ENCODE data around the gene HM13. TPM values are rescaled to one million over a fixed set of nuclear protein-coding genes. Genes with fewer than 3 reads are reported as not detected.
"Not testable (repeated sequence)": the region's sequence is repeated elsewhere in the genome, so short reads cannot be mapped to it uniquely, and the experiment has no call there.

Gene HM13
- polyA plus RNA-seq, 4 donors: 127 to 152 (median 141) TPM

DNA sequence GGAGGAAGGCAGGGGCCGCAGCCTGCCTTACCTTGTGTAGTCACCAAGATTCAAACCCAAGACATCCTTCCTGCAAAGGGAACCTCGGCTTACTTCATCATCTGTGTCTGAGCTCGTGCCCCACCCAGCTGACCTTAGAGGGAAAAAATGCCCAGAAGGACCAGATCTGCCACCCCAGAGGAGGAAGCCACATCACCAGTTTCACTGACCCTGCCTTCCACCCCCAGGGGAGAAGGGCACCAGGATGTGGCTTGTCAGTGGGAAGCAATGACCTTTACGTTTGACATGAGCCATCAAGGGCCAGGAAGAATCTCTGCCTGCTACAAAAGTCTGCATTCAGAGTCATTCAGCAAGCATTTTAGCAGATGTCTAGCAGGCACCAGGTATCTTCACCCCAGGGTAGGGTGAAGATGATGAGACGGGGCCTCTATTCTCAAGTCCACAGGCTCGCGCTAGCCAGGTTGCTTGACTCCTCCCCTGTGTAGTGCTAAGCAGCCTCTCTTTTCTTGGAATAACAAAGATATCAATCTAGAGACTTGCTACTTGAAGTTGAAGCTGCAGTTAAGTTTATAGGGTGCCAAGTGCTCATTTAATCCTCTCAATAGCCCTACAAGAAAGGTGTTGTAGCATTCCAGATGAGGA lies 28.1 kb downstream of the HM13 start:
- no peak for DNase-seq (ENCODE audit: low read depth in 4 of 4, low spot score in 3 of 4)

DNA sequence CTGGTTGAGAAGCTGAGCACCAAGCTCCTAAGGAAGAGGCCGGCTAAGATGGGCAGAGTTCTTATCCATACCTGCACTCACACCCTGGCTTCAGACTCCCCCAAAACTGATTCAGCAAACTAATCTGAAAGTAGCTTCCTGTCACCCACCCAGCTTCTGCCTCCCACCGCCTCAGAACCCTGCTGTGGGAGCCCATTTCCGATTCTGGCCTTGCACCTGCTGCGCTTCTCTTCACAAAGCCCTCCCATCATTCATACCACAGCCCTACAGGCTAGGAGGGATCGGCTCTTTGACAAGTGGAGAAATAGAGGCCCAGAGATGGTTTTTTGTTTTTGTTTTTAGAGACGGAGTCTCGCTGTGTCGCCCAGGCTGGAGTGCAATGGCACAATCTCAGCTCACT lies 28.7 kb downstream of the HM13 start:
- no peak for DNase-seq (ENCODE audit: low read depth in 4 of 4, low spot score in 3 of 4)

DNA sequence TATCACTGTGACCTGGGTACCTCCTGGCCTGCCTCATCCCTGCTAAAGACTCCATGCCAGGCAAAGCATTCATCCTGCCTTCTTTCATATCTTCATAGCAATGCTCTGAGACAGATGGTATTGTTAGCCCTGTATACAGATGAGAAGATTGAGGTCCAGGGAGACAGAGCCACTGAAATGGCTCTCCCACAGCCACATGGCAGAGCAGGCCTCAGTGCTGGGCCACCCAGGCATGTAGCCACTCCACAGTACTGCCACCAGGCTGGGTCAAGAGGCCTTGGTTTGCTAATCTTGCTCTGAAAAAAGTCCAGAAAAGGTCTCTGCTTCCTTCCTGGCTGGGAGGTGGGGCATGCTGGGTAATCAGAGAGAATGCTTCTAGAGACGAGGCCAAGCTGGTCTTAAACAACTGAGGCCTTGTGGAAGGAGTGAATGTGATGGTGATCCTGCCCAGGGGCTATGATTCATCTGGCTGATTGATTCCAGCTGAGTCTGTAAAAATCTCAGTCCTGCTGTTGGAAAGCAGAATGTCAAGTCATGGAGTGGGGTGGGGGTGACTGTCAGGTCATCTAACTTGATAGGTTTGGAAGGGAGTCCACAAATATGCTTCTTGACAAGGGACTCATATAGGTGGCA lies 29.8 kb downstream of the HM13 start:
- no peak for DNase-seq (ENCODE audit: low read depth in 4 of 4, low spot score in 3 of 4)

DNA sequence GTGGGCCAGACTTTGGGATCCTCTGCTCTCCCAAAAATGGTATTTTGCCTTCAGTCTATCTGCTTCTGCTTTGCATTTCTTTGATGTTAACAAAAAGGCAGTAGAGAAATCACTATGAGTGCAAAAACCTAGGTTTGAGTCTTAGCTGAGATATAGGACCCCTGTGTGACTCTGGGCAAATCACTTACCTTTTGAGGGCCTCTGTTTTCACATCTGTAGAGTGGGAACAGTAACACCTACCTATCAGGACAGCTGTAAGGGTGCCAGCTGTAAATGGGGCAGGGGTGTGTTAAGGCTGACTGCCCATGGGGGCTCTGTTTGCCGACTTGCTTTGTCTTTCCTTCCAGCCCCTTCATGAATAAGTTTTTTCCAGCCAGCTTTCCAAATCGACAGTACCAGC lies 30.4 kb downstream of the HM13 start:
- DNase-seq (ENCODE audit: low read depth in 4 of 4, low spot score in 3 of 4): no peak

DNA sequence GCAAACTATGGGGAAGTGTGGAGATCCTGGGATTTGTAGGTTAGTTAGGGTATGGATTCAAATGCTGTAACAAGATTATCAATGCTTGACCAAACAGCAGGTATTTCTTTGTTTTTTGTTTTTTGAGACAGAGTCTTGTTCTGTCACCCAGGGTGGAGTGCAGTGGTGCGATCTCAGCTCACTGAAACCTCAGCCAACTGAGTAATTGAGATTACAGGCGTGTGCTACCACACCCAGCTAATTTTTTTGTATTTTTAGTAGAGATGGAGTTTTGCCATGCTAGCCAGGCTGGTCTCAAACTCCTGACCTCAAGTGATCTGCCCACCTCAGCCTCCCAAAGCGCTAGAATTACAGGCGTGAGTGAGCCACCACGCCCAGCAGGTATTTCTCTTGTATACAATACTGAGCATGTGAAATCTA lies 31.4 kb downstream of the HM13 start:
- not testable (repeated sequence) for DNase-seq (ENCODE audit: low read depth in 4 of 4, low spot score in 3 of 4)

DNA sequence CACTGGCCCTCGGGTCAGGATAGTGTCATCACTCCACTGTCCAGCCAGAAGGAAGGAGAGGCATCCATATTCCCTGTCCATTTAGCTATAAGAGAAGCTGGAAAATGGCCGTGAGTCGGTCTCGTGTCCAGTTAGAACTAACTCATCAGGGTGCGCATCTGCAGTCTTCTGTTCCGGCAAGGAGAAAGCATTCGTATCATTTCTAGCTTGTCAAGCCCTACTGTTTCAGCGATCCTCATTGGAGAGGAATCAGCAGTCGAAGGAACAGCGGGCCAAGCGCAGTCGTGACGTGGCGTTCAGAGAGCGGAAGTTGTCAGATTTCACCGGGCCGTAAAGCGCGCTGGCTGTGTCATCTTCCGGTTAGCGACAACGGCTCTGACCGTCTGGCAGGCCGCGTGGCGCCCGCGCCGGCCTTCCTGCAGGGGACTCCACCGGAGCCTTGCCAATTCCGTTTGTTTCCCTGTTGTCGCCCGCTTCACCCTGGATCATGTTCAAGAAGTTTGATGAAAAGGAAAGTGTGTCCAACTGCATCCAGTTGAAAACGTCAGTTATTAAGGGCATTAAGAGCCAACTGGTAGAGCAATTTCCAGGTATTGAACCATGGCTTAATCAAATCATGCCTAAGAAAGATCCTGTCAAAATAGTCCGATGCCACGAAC lies 32.9 kb downstream of the HM13 start:
- DNase-seq (ENCODE audit: low read depth in 4 of 4, low spot score in 3 of 4): peak in 3 of 4 donors; percentile 73 to 82 (median 79)

DNA sequence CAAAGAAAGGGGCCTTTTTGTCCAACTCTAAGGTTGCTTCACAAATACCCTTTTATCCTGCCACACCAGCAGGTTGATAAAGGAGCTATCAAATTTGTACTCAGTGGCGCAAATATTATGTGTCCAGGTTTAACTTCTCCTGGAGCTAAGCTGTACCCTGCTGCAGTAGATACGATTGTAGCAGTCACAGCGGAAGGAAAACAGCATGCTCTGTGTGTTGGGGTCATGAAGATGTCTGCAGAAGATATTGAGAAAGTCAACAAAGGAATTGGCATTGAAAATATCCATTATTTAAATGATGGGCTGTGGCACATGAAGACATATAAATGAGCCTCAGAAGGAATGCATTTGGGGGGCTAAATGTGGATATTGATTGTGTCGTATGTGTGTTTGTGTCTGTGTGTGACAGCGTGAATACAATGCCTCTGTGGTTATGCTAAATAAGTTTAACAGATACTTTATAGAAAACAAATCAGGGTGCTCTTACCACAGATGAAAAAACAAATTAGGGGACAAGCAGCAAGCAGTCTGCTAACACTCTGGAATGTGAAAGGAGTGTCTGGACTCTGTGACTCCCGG lies 33.6 kb downstream of the HM13 start:
- no peak for DNase-seq (ENCODE audit: low read depth in 4 of 4, low spot score in 3 of 4)

DNA sequence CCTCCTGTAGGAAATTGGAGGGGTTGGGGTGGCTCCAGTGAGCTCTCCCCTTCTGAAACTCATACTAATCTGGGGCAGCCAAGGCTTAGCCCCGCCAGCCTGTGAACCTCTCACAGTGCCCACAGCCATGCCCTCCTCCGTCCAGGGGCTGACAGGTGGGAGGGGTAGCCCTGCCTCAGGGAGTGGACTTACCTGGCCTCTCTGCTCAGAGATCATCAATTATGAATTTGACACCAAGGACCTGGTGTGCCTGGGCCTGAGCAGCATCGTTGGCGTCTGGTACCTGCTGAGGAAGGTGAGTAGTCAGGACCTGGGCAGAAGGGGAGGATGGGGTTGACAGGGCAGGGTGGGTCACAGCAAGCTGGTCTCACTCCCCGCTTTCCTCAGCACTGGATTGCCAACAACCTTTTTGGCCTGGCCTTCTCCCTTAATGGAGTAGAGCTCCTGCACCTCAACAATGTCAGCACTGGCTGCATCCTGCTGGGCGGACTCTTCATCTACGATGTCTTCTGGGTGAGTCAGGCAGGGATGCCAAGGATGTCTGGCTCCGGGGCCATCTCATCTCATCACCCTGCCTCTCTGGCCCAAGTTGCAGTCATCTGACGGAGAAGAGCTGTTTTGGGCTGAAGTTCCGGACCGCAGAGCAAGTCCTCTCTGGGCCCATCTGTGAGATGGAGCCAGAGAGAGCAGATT lies 34.7 kb downstream of the HM13 start:
- no peak for DNase-seq (ENCODE audit: low read depth in 4 of 4, low spot score in 3 of 4)

DNA sequence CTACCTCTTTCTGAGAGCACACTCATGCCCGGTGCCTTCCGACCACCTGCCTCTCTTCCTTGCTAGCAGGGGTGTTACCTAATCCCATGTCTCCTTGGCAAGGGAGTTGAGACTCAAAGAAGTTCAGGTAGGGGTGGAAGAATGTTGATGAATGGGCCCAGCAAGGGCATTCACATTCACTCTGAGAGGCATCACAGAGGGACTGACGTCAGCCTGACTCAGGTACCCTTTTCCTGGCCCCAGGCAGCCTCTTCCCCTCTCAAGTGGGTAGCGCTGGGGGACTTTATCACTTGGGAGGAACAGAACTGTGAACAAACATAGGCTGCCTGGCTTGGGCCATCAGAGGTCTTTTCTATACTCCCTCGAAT lies 35.3 kb downstream of the HM13 start:
- no peak for DNase-seq (ENCODE audit: low read depth in 4 of 4, low spot score in 3 of 4)

DNA sequence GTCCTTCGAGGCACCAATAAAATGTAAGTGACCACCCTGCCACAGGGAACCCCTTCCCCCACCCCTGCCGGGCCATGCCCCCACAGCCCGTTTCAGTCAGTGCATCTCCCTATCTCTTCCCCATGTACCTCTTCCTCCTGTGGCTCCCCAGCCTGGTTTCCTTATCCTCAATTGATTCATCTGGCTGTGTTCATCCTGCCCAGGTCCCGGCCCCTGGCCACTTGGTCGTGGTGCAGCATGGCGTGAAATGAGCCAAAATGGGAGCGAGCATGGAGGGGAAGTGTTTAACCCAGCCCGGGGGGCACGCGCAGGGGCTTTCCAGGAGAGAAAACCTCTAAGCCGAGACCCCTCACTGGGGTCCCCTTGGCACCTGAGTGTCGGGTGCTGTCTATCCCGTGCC lies 35.9 kb downstream of the HM13 start:
- DNase-seq (ENCODE audit: low read depth in 4 of 4, low spot score in 3 of 4): no peak

DNA sequence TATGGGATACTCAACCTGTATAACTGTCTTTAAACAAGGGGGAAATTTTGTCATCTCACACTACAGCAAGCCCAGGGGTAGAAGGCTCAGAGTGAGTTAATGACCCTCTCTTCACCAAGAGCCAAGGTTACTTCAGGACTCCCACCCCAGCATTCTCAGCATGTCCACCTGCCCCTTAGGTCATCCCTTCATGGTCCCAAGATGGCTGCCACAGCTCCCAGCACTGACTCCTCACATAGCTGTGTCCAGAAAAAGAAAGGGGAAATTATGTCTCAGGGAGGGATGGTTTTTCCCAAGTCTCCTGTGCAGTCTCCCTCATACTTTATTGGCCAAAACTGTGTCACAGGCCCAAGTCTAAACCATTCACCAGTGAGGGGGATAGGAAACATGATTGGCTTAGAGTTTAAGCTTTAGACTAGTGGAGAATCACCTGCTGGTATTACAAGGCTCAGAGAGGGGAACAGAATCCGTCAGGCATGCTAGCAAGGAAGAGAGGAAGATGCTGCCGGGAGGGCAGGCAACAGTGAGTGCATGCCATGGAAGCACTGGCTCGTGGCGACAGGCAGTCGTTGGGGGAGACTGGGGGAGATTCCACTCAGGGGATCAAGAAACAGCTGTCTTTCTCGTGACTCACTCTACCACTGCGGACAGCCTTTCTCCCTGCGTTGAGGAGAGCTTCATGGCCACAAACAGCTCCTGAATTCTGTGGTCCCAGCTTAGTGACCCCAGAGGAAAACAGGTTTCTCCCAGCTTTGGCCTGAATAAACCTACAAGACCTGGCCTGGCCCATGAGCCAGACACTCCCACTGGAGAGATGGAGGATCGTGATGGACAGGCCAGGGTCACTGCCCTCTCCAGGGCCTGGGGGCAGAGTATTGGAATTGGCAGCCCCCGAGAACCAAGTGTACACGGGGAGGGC lies 37.2 kb downstream of the HM13 start:
- DNase-seq (ENCODE audit: low read depth in 4 of 4, low spot score in 3 of 4): no peak

DNA sequence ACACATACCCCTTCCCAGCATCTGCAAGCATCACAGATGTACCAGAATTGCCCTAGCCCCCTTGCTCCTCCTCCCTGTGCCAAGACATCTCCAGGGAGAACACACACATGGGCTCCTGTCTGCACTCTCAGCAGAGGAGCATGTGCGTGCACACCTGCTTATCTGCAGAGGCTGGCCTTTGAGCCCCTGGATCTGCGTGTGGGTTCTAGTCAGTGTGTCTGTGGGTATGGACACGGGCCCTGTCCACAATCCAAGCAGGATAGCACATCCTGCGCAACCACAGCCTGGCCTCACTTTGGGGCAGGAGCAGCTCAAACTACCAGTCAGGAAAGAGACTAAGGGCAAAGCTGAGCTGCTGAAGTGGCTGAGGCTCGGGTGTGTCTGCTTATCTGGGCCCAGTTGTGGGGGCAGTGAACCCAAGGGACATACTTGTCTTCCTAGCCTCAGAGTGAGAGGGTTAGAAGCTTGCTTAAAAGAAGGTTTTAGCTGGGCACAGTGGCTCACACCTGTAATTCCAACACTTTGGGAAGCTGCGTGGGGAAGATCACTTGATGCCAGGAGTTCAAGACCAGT lies 41.0 kb downstream of the HM13 start:
- no peak for DNase-seq (ENCODE audit: low read depth in 4 of 4, low spot score in 3 of 4)

DNA sequence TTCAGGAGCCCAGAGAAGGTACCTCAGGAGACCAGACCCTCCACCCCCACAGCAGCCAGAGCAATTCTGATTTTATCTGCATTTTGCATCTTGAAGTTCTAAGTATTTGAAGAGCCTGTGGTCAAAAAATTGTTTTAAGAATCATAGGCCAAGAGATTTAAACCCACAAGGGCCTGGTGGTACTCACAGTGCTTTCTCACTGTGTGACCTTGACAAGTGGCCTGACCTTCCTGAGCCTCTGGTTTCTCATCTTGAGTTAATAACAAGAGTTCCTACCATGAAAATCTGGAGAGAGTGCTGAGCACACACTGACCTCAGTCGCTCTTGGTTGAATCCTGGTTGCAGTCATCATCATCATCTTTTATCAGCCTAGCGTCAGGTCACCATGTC lies 45.5 kb downstream of the HM13 start:
- DNase-seq (ENCODE audit: low read depth in 4 of 4, low spot score in 3 of 4): no peak

DNA sequence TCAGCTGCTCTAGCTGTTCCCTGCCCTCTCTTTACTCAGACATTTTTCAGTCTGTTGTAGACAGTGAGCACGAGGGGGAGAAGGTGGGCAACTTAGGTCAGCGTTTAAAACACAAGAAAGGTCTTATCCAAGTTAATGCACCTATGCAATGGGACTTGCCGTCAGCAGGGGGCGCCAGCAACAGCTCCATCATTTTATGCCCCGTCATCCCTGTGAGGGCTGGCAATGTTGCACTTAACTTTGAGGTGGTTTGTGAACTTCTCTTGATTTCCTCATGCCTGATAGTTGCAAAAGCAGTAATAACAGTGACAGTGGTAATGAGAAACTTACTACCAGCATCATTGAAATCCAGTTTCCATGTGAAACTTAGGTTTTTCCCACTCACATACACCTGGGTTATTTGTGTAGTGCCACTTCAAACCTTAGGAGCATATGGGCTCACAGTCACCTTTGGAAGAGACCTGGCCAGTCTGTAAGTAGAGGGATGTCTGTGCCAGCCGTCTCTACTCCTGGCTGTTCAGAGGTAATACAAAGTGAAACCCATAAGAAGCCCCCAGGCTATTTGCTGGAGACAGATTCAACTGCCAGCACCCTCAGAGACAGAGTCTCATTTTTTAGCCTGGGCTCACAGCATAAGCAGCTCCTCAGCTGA lies 46.0 kb downstream of the HM13 start:
- DNase-seq (ENCODE audit: low read depth in 4 of 4, low spot score in 3 of 4): no peak

DNA sequence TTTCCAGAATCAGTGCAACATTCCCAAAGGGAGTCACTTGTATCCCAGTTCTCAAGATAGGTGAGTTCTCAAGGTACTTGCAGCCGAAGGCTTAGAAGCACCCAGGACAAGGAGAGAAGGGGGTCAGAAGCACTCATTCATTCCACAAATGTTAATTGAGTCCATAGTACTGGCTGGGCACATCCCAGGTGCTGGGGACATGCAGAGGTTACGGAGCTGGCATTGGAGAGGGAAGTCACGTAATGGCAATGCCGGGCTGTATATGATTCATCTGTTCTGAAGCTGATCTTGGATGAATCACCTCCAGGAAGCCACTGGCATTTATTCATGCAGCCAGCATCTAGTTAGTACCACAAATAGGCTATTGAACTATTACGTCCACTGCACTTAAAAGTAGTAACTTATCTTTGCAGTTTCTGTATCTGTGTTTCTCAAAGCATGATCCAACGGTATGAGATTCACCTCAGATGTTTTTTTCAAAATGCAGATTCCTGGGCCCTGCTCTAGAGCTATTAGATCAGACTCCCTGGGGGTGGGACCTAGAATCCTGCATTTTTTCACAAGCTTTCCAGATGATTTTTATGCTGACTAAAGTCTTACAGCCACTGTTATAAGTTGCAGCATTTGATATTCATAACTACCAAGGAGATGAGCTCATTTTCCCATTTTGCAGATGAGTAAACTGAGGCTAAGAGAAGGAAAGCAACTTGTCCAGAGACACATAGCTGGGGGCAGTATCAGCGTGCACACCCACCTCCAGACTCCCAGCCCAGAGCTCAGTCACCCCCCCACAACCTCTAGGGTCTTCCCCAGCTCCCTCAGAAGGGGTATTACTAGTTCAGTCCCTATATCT lies 46.7 kb downstream of the HM13 start:
- DNase-seq (ENCODE audit: low read depth in 4 of 4, low spot score in 3 of 4): no peak

DNA sequence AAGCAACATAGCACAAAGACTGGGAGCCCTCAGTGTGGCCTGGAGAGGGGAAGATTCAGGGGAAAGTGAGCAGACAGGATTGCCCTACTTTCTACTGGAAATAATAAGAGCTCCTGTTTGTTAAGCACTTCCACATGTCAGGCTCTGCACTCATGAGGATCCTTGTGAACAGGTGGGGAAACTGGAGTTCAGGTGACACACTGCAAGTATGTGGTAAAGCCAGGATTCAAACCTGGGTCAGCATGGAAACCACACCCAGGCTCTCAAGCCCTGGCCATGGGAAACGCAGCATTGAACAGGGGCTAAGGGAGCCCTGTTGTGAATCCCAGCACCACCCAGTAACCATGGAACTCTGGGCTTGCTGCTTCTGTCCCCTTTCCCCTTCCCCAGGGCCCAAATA lies 48.0 kb downstream of the HM13 start:
- DNase-seq (ENCODE audit: low read depth in 4 of 4, low spot score in 3 of 4): no peak

DNA sequence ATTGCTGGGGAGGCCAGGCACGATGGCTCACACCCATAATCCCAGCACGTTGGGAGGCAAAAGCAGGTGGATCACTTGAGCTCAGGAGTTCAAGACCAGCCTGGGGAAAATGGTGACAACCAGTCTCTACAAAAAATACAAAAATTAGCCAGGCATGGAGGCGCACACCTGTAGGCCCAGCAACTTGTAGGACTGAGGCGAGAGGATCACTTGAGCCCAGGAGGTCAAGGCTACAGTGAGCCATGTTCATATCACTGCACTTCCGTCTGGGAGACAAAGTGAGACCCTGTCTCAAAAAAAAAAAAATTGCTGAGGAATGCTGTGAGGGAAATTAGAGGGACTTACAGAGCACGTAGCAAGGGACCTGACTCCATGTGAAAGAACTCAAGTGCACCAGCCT lies 50.0 kb downstream of the HM13 start:
- no peak for DNase-seq (ENCODE audit: low read depth in 4 of 4, low spot score in 3 of 4)

DNA sequence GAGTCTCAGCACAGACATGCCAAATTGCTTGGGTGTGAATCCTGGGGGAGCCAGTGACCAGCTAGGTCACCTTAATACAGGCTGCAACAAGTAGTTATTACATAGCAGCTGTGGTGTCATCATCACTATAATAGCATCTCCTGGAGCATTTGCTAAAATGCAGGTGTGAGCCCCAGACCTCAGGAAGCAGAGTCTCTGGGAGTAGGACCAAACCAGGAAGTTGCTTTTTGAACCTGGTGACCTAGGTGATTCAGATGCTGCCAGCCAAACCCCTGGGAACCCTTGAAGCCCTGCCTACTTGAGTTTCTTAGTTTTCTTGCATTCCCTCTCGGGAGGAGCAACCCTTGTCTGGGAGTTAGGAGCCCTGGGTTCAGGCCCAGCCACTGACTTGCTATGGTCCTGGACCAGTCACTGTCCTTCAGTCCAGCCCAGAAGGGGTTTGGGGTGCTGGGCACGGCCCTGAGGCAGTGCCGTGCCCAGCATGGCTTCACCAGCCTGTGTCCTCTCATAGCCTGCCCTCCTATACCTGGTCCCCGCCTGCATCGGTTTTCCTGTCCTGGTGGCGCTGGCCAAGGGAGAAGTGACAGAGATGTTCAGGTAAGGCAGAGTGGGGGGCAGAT lies 51.6 kb downstream of the HM13 start:
- no peak for DNase-seq (ENCODE audit: low read depth in 4 of 4, low spot score in 3 of 4)
